GDM1 (cell line): ENCODE results near the gene CD177.
A peak's percentile ranks its signal among the peaks of the same experiment; 100 is the strongest.
"Not testable (repeated sequence)": the region's sequence is repeated elsewhere in the genome, so short reads cannot be mapped to it uniquely, and the experiment has no call there.

Source experiments
- DNase-seq: peaks from one replicate; lab custom pipeline; 2025; lab: John Stamatoyannopoulos, UW

Gene CD177

GRCh38 chr19:43353606-43354304 is at the start of gene CD177:
Gene CD177, plus strand, starts transcription at chr19:43353686. Its CDS starts 29 bp downstream, at chr19:43353715.
- DNase-seq = no peak

DNA sequence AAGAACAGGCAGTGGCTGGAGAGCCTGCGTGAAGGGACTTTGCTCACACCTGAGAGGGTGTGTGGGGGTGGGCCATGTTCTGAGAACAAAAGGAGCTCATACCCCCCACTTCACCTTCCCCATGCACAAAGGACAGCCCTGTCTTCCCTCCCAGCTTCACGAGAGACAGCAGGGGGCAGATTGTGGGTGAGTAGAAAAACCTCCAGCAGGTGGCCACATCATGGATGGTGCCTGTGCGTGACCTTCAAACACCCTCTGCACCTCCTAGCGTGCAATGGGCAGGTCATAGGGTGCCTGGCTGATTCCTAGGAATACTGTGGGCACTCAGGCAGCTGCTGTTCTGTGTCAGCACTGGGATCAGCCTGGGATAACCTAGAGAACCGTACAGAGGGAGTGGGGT is 47.8 kb upstream of the CD177 start:
- DNase-seq = no peak

DNA sequence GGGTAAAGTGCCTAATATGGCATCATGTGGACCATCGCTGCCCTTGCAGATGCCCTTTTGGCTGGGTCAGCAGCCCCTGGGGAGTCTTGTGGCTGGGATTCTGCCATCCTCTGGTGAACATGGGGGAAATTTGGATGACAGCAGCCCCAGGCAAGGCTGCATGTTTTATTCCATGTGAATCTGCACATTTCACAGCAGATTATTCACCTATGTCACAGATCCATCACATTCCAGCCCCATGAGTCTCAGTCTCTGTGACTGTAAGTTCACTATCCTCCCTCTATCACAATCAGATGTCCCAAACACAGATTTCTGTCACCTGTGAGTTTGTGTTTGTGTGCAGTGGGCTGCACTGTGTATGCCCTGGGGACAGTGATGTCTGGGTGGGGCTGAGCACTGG is 47.4 kb upstream of the CD177 start:
- DNase-seq = no peak

DNA sequence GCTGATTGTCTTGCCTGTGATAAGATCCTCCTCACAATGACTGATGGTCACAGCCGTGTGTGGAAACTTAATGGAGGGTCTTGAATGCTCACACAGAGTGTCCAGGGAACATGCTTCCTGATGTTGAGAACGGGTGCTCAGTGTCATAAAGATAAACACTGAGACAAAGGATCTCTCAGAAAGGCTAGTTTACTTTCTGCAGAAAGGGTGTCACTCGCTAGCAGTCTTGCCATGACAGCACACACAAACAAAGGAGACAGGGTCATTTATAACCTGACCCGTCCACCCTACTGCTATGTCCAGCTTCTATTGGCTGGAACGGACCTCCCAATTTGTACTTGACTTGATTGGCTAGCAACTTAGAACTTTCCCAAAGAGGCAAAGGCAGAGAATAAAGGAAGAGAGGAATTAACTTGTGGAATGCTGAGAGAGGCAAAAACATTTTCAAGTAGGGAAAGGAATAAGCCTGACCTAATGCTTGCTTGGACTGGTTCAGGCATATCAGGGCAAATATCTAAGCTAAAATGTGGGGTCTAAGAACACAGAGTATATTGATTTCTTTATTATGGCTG is 45.2 kb upstream of the CD177 start:
- DNase-seq = no peak

GRCh38 chr19:43309466-43309865 is 44.0 kb upstream of the CD177 start:
- no peak for DNase-seq

DNA sequence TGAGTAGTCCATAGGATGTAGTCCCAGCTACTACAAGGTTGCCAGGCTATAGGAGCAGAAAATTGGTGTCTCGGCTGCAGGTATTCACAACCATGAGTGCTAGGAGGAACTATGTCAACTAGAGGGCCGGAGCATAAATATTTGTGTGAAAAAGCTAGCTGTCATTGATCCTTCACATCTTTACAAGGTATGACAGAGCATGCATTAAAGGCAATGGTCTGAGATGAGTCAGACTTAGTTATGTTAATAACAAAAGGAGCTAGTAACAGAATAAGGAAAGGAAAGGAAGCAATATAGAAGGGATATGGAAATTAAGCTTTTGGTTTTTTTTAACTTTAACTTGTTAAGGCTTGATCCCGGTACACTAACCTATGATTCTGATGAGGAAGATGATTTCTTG is 43.3 kb upstream of the CD177 start:
- DNase-seq = no peak

DNA sequence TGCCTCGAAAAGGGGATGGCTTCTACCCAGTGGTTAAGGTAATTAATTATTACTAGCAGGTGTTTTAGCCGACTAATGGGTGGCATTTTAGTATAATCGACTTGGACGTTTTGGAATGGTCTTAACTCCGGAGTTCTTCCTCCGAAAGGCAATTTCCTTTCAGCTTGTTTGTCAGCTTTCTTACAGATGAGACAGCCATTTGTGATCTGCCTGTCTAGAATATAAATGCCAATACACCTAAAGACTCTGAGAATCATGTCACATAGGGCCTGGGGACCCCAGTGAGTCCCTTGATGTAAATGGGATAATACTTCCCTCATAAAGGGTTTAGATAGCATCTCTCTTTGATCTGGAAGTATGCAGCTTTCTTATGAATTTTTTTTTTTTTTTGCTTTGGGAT is 42.2 kb upstream of the CD177 start:
- no peak for DNase-seq

- DNase-seq = no peak
These were observed 41.8 kb upstream of the CD177 start for GRCh38 chr19:43311706-43312105.

GRCh38 chr19:43313711-43314495 is 39.6 kb upstream of the CD177 start:
- DNase-seq = no peak

GRCh38 chr19:43315851-43316250 is 37.6 kb upstream of the CD177 start:
- no peak for DNase-seq

- no peak for DNase-seq
These were observed 36.7 kb upstream of the CD177 start for GRCh38 chr19:43316591-43317319.

GRCh38 chr19:43318203-43318602 is 35.3 kb upstream of the CD177 start:
- no peak for DNase-seq

DNA sequence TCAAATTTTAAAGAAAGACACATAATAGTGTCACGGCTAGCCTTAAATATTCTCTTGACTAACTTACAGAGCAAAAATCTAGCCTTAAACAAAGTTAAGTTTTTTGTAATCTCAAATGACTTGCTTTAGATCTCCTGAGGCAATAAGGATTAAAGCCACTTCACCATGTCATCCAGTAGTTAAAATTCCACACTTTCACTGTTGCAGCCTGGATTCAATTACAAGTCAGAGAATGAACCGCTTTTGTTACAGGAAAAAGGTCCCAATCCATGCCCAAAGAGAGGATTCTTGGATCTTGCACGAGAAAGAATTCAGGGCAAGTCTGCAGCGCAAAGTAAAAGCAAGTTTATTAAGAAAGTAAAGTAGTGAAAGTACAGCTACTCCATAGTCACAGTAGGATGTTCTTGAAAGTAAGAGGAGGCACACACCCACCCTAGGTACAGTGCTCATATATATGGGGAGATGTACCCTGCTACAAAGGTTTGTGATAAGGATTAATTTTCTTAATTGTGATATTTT is 34.6 kb upstream of the CD177 start:
- no peak for DNase-seq

DNA sequence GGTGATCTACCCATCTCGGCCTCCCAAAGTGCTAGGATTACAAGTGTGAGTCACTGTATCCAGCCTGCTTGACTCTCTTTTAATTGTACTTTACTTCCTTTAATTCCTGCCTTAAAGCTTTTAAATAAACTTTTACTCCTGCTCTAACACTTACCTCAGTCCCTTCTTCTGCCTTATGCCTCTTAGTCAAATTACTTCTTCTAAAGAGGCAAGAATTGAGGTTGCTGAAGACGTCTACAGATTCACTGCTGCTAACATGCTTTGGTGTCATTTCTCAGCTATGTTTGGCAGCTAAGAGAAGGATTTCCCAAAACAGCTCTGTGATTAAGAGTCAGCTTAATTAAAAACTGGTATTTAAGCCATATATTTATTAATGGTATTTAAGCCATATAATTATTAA is 32.9 kb upstream of the CD177 start:
- no peak for DNase-seq

DNA sequence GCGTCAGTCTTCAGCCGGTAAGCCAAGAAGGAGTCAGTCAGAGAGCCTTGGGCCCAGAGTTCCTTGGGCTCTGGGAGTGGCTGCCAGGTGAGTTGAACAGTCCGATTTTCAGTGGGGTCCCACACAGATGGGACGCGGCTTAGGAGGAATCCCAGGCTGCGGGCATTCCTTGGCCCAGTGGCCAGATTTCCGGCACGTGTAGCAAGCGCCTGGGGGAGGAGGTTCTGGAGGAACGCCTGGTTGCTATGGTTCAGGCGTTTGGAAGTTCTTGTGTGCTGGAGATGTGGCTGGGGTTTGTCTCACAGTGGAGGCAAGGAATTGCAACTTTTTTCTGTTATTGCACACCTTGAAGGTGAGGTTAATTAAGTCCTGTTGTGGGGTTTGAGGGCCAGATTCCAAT is 26.7 kb upstream of the CD177 start:
- DNase-seq = not testable (repeated sequence)

- DNase-seq = not testable (repeated sequence)
These were observed 24.9 kb upstream of the CD177 start for GRCh38 chr19:43328561-43328960.

DNA sequence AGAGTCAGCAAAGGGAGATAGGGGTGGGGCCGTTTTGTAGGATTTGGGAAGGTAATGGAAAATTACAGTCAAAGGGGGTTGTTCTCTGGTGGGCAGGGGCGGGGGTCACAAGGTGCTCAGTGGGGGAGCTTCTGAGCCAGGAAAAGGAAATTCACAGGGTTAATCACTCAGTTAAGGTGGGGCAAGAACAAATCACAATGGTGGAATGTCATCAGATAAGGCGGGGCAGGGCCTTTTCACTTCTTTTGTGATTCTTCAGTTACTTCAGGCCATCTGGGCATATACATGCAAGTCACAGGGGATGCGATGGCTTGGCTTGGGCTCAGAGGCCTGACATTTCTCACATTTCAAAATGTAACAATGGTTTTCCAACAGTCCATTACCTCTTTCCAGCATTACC is 24.4 kb upstream of the CD177 start:
- not testable (repeated sequence) for DNase-seq

DNA sequence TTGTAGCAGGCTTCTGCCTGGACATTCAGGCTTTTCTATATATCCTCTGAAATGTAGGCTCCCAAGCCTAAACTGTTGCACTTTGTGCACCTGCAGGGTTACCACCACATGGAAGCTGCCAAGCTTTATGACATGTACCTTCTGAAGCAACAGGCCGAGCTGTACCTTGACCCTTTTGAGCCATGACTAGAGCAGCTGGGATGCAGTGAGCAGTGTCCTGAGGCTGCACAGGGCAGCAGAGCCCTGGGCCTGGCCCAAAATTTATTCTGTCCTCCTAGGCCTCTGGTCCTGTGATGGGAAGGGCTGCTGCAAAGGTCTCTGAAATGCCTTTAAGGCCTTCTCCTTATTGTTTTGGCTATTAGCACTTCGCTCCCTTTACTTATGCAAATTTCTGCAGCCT is 23.5 kb upstream of the CD177 start:
- no peak for DNase-seq

DNA sequence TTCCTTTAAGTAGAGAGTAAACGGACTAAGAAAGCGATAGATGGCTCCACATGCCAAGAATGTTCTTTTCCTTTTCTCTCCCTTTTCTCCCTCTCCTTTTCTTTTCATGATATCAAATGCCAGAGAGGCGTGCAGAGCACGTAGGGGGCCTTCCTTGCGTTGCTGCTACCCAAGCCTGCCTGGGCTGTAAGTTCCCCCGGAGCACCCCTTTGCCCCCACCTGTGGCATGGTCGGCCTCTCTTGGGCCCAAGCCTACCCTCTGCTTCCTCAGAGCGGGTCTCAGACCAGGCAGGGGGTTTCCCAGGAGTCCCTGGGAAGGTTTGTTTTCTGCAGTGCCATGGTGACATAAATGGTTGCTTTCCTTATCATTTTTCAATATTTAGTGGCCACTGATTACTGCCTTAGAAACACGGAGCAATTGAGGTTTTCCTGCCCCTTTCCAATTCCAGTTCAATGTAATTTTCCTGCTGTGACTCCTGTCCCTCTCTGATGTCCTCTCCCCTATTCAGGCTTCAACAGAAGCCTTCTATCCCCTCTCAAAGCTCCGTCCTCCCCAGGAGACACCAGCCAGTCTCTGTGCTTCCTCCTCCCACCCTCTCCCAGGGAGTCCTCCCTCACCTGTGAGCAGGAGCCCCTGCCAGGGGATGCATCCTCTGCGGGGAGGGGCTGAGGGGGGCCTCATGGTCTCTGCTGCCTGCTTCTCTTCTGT is 22.6 kb upstream of the CD177 start:
- DNase-seq = no peak

DNA sequence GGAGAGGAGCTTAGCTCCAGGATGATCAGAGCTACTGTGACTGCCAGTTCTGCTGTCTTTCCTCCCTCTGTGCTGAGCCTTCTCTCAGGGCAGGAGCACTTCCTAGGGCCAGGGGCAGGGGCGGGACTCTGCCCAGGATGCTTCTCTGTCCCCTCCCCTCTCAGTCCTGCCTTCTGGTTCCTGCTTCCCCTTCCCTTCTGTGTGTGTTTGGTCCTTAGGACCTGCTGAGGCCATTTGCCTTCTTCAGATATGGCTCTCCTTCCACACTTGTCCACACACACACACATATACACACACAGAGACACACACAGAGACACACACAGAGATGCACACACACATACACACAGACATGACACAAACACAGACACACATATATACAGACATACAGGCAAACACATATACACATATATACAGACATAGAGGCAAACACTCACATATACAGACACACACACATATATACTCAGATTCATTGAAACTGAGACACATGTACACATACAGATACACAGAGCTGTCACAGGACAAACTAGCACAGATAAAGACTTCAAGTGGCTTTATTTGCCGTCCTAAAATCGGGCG is 22.0 kb upstream of the CD177 start:
- DNase-seq = peak; percentile 3
